PC-9 (cell line): ENCODE results near the gene C14orf93. TPM values are rescaled to one million over a fixed set of nuclear protein-coding genes. Genes with fewer than 3 reads are reported as not detected.

ENCODE experiments used
- BruUV-seq: library from RNA; stranded (reverse); fragments of 400-500 nt; replicated peaks from 2 replicates; lab custom pipeline; 2021; lab: Mats Ljungman, UMichigan
- CTCF ChIA-PET: fragments of 300-600 bp; sonication (Branson Sonifier 250); formaldehyde crosslinking; loops from one replicate; lab custom pipeline; 2022; ENCODE audit warnings: antibody characterized with exemption; lab: Charles Lee
- POLR2A ChIA-PET: fragments of 300-600 bp; sonication (Branson Sonifier 250); formaldehyde crosslinking; loops from one replicate; lab custom pipeline; 2022; ENCODE audit warnings: antibody characterized with exemption; ENCODE audit not compliant: unreplicated experiment; lab: Charles Lee
- DNase-seq, 2 experiments: peaks; one replicate each; pipeline versions ENCODE4 v3.0.0 to v3.0.0-alpha.2; 2015 to 2022; ENCODE audit warnings: mixed read lengths in 1 of 2
- H2AFZ ChIP-seq: fragments of 200-600 bp; sonication (generic); 2 replicates; pipeline ENCODE4 v1.8.1; 2017; ENCODE audit warnings: antibody characterized with exemption
- H3F3A ChIP-seq: fragments of 200-600 bp; sonication (generic); 2 replicates; pipeline ENCODE4 v1.8.1; 2017; ENCODE audit warnings: antibody characterized with exemption, mild to moderate bottlenecking, low read depth; ENCODE audit not compliant: insufficient read depth
- H3K27ac ChIP-seq: fragments of 200-600 bp; sonication (generic); 2 replicates; pipeline ENCODE4 v1.6.1; 2016; ENCODE audit warnings: mixed run types
- H3K27me3 ChIP-seq: fragments of 200-600 bp; sonication (generic); 2 replicates; pipeline ENCODE4 v1.6.1; 2016; ENCODE audit warnings: low read depth, mixed run types; ENCODE audit not compliant: insufficient read depth
- H3K36me3 ChIP-seq: fragments of 200-600 bp; sonication (generic); 2 replicates; pipeline ENCODE4 v1.6.1; 2016; ENCODE audit warnings: low read depth, mixed run types
- H3K4me1 ChIP-seq: fragments of 200-600 bp; sonication (generic); replicated peaks from 2 replicates; pipeline ENCODE4 v1.6.1; 2016; ENCODE audit warnings: mixed run types; ENCODE audit not compliant: insufficient read depth
- H3K4me2 ChIP-seq: fragments of 200-600 bp; sonication (generic); 2 replicates; pipeline ENCODE4 v1.6.1; 2017; ENCODE audit warnings: mixed run types
- H3K4me3 ChIP-seq: fragments of 200-600 bp; sonication (generic); 2 replicates; pipeline ENCODE4 v1.6.1; 2016; ENCODE audit warnings: mixed run types
- H3K79me2 ChIP-seq: fragments of 200-600 bp; sonication (generic); 2 replicates; pipeline ENCODE4 v1.6.1; 2017; ENCODE audit warnings: low read depth, mixed run types
- H3K9me2 ChIP-seq: fragments of 200-600 bp; sonication (generic); 2 replicates; pipeline ENCODE4 v1.8.1; 2017; ENCODE audit warnings: mild to moderate bottlenecking; ENCODE audit not compliant: insufficient read depth
- H3K9me3 ChIP-seq: fragments of 200-600 bp; sonication (generic); 2 replicates; pipeline ENCODE4 v1.8.1; 2016; ENCODE audit warnings: low read depth; ENCODE audit not compliant: insufficient read depth
- H4K20me1 ChIP-seq: fragments of 200-600 bp; sonication (generic); 2 replicates; pipeline ENCODE4 v1.8.1; 2017; ENCODE audit not compliant: insufficient read depth
- CTCF ChIP-seq: fragments of 200-600 bp; sonication (generic); conservative IDR thresholded peaks from 2 replicates; pipeline ENCODE4 v1.6.1; 2017; ENCODE audit warnings: mixed run types, antibody characterized with exemption, mild to moderate bottlenecking, moderate library complexity
- EZH2 ChIP-seq: fragments of 200-600 bp; sonication (generic); IDR thresholded peaks from 2 replicates; pipeline ENCODE4 v1.8.0; 2017; ENCODE audit warnings: antibody characterized with exemption, low read depth
- intact Hi-C: fragments of 100-400 bp; cut with micrococcal nuclease; formaldehyde crosslinking; loops from one replicate; pipeline ENCODE4 v1.10.0; 2022; ENCODE audit not compliant: unreplicated experiment
- total RNA-seq: library from RNA; stranded (reverse); gene quantifications from 2 replicates; pipeline ENCODE4 v1.2.3, GENCODE V29; 2021

Gene C14orf93
- total RNA-seq, 1 experiment from 2014 or later, result 13.9 TPM

GRCh38 chr14:23033801-23034497, 24.0 kb upstream of the C14orf93 start:
- peaks cover 28% of the 10 kb centered on the region for H3K79me2 ChIP-seq
- H2AFZ ChIP-seq, result peak overlapping the region; percentile 85

GRCh38 chr14:23033251-23033727, 23.3 kb upstream of the C14orf93 start:
- TF ChIP-seq CTCF (no peak), EZH2 (no peak)
- no peaks in the 10 kb centered on the region for H3K27me3 ChIP-seq
- H3K27ac ChIP-seq, result no peak overlapping the region
- H4K20me1 ChIP-seq, result no peaks in the 10 kb centered on the region
- no peaks in the 10 kb centered on the region for H3K9me2 ChIP-seq
- intact Hi-C loops, result no loop called here
- ChIA-PET POLR2A (no interaction called here), CTCF (no interaction called here)
- 0 out of 2 replicates have a peak, but pooled peaks cover 5% of the 10 kb centered on the region for H3F3A ChIP-seq
- DNase-seq, result no peak
- no peaks in the 10 kb centered on the region; the same call in 1 of the 2 replicates for H3K36me3 ChIP-seq
- no TSS peak for BruUV-seq
- no peak overlapping the region for H2AFZ ChIP-seq
- H3K4me1 ChIP-seq, result peaks cover 9% of the 10 kb centered on the region
- no peaks in the 10 kb centered on the region for H3K9me3 ChIP-seq
- peak overlapping the region; percentile 88; the same call in 1 of the 2 replicates for H3K4me3 ChIP-seq
- peak overlapping the region; percentile 82 for H3K4me2 ChIP-seq
- H3K79me2 ChIP-seq, result peaks cover 28% of the 10 kb centered on the region

More at GRCh38 chr14:23033801-23034497, 24.0 kb upstream of the C14orf93 start:
- Histone ChIP-seq H3K27ac (peak overlapping the region; percentile 96), H4K20me1 (no peaks in the 10 kb centered on the region), H3K36me3 (no peaks in the 10 kb centered on the region; the same call in 1 of the 2 replicates), H3K9me3 (no peaks in the 10 kb centered on the region), H3K9me2 (no peaks in the 10 kb centered on the region), H3F3A (0 out of 2 replicates have a peak, but pooled peaks cover 5% of the 10 kb centered on the region), H3K27me3 (no peaks in the 10 kb centered on the region), H3K4me2 (peak overlapping the region; percentile 82), H3K4me1 (peaks cover 9% of the 10 kb centered on the region), H3K4me3 (peak overlapping the region; percentile 88)
- CTCF ChIA-PET, result interaction anchor here (0.7 kb wide), 1 partner anchor 35 kb away, joined by 6 read pairs; no protein-coding TSS in a partner anchor
- BruUV-seq, result TSS peak; percentile 58
- TF ChIP-seq EZH2, result no peak
- TF ChIP-seq CTCF, result no peak
- intact Hi-C loops, result no loop called here
- no peak for DNase-seq
- POLR2A ChIA-PET, result interaction anchor here (0.5 to 1.0 kb wide), 6 partner anchors 19 to 222 kb away, joined by 3 to 4 read pairs (median 3); partner anchors contain the start of gene AJUBA

GRCh38 chr14:23030936-23031335, 21.0 kb upstream of the C14orf93 start:
- Histone ChIP-seq H4K20me1 (no peaks in the 10 kb centered on the region), H3K79me2 (peaks cover 28% of the 10 kb centered on the region), H3K27me3 (no peaks in the 10 kb centered on the region), H3K27ac (no peak overlapping the region), H3K9me3 (no peaks in the 10 kb centered on the region), H3K4me3 (no peak overlapping the region), H2AFZ (no peak overlapping the region), H3K36me3 (no peaks in the 10 kb centered on the region; the same call in 1 of the 2 replicates), H3F3A (0 out of 2 replicates have a peak, but pooled peaks cover 5% of the 10 kb centered on the region), H3K4me2 (no peak overlapping the region), H3K4me1 (peaks cover 9% of the 10 kb centered on the region), H3K9me2 (no peaks in the 10 kb centered on the region)
- TF ChIP-seq CTCF (no peak), EZH2 (no peak)
- BruUV-seq, result no TSS peak
- no peak for DNase-seq
- ChIA-PET POLR2A (no interaction called here), CTCF (no interaction called here)
- intact Hi-C loops, result no loop called here
